T-helper 1 cell treated with Interleukin-12 subunit alpha and Interleukin-12 subunit beta and Interleukin-4 antibody, amounts not matched to agents 30 μg/mL and 1 μg/mL, for 36 hours (primary cell): ENCODE results near the gene RANBP3L.

Experiments used
- H3K27ac Mint-ChIP-seq: one replicate; pipeline ENCODE4 v1.8.0; 2021; ENCODE audit warnings: mild to moderate bottlenecking, mixed read lengths
- H3K27me3 Mint-ChIP-seq: one replicate; pipeline ENCODE4 v1.8.0; 2021; ENCODE audit warnings: low read depth, mixed read lengths
- H3K36me3 Mint-ChIP-seq: one replicate; pipeline ENCODE4 v1.8.0; 2021; ENCODE audit warnings: low read depth, mixed read lengths
- H3K4me1 Mint-ChIP-seq: one replicate; pipeline ENCODE4 v1.8.0; 2021; ENCODE audit warnings: low read depth, mixed read lengths
- H3K4me3 Mint-ChIP-seq: one replicate; pipeline ENCODE4 v1.8.0; 2021; ENCODE audit warnings: mild to moderate bottlenecking, moderate library complexity, mixed read lengths
- H3K9me3 Mint-ChIP-seq: one replicate; pipeline ENCODE4 v1.8.0; 2021; ENCODE audit warnings: mixed read lengths

The RANBP3L gene

DNA sequence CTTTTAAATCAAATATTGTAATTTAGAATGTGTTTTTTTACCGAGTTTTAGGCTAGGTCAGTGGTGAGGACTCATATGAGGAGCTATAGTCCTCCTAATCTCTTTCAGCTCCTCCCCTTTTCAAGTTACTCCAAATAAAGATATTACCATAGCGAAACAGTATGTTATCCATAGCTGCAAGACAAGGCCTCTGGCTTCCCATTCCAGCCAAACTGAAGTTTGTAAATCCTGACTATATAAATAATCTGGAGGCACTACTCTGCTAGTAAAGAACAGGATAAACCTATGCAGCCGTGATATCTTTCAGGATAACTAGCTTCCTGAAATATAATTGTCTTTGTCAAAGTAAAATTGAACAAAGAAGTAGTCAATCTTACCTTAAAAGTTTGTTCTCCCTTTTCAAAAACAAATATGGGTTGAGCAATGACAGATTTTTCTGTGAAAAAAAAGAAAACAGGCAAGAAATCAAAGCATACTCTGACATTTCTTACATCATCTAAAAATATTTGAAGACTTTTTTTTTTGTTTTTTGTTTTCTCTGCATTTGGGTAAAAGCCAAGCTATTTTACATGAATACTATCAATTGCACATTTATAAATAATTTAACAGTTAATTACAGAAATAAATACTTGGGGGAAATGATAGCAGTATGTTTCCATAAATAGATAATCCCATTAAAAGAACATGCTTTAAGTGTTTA is 30.7 kb downstream of the RANBP3L start:
- no peaks in the 10 kb centered on the region for H3K4me1 Mint-ChIP-seq
- H3K9me3 Mint-ChIP-seq: no peaks in the 10 kb centered on the region
- no peak overlapping the region for H3K27ac Mint-ChIP-seq
- no peak overlapping the region for H3K4me3 Mint-ChIP-seq
- H3K36me3 Mint-ChIP-seq: no peaks in the 10 kb centered on the region
- peaks cover 18% of the 10 kb centered on the region for H3K27me3 Mint-ChIP-seq

DNA sequence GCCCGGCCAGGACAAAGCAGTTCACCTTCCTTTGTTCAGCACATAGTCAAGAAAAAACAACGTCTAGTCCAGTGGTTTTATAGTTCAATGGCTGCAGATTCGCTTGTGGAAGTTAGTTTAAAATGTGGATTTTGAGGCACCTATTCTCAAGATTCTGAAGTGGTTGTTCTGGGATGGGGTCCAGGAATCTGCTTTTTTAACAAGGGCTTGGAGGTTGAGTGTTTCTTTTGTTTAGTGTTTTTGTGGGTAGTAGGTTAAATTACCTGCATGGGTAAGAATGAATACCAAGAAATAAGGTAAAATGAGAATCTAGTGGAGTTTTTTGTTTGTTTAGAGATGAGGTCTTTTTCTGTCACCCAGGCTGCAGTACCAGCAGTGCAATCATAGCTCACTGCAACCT is 31.5 kb downstream of the RANBP3L start:
- Mint-ChIP-seq H3K27me3 (peaks cover 13% of the 10 kb centered on the region), H3K4me3 (no peak overlapping the region), H3K4me1 (no peaks in the 10 kb centered on the region), H3K9me3 (no peaks in the 10 kb centered on the region), H3K36me3 (no peaks in the 10 kb centered on the region), H3K27ac (no peak overlapping the region)

- H3K27me3 Mint-ChIP-seq: peaks cover 12% of the 10 kb centered on the region
- H3K4me1 Mint-ChIP-seq: no peaks in the 10 kb centered on the region
- no peak overlapping the region for H3K27ac Mint-ChIP-seq
- no peak overlapping the region for H3K4me3 Mint-ChIP-seq
- no peaks in the 10 kb centered on the region for H3K36me3 Mint-ChIP-seq
- no peaks in the 10 kb centered on the region for H3K9me3 Mint-ChIP-seq
Measured at GRCh38 chr5:36269478-36269877, 32.2 kb downstream of the RANBP3L start.

DNA sequence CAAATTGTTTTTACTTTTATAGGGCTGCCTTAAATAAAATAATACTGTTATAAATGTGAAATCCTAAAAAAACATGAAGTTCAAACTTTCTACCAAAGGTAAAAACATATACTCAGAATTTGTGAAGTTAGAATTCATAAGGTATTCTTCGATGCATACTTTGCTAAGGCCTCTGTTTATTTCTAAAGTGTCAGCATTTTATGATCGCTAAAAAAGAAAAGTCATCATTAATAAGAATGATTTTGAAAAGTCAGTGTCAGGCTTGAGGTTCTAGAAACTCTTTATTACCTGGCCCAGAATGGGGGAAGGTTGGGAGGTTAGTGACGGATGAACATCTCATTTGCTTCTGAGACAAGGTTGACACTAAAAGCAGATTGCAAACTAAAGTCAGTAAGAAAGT is 33.8 kb downstream of the RANBP3L start:
- no peaks in the 10 kb centered on the region for H3K36me3 Mint-ChIP-seq
- H3K27ac Mint-ChIP-seq: no peak overlapping the region
- no peaks in the 10 kb centered on the region for H3K9me3 Mint-ChIP-seq
- H3K4me1 Mint-ChIP-seq: no peaks in the 10 kb centered on the region
- H3K27me3 Mint-ChIP-seq: peaks cover 4% of the 10 kb centered on the region
- H3K4me3 Mint-ChIP-seq: no peak overlapping the region

- H3K27me3 Mint-ChIP-seq: peaks cover 17% of the 10 kb centered on the region
- no peak overlapping the region for H3K4me3 Mint-ChIP-seq
- no peaks in the 10 kb centered on the region for H3K4me1 Mint-ChIP-seq
- no peaks in the 10 kb centered on the region for H3K9me3 Mint-ChIP-seq
- no peaks in the 10 kb centered on the region for H3K36me3 Mint-ChIP-seq
- no peak overlapping the region for H3K27ac Mint-ChIP-seq
Measured at GRCh38 chr5:36264202-36264760, 37.4 kb downstream of the RANBP3L start.

DNA sequence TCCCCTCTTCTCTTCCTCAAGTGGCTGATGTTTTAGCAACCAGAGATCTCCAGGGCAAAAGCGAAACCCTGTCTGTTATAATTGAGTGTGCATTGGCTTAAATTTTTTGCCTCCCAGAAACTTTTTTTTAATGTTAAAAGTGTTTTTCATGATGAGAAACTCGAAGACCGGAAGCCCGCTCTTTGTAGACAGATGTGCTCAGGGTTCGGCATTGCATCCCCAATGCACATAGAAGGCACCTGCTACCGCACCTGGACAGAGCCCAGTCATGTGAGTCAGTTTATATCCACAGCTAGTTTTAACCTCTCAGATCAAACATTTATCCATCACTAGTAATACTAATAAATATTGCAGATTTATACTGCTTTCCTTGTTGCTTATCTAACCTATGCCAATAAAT is 40.5 kb downstream of the RANBP3L start:
- peaks cover 23% of the 10 kb centered on the region for H3K27me3 Mint-ChIP-seq
- H3K27ac Mint-ChIP-seq: no peak overlapping the region
- H3K4me3 Mint-ChIP-seq: no peak overlapping the region
- no peaks in the 10 kb centered on the region for H3K4me1 Mint-ChIP-seq
- no peaks in the 10 kb centered on the region for H3K36me3 Mint-ChIP-seq
- no peaks in the 10 kb centered on the region for H3K9me3 Mint-ChIP-seq

GRCh38 chr5:36253575-36253974 is 48.1 kb downstream of the RANBP3L start:
- Mint-ChIP-seq H3K4me1 (no peaks in the 10 kb centered on the region), H3K36me3 (no peaks in the 10 kb centered on the region), H3K4me3 (no peak overlapping the region), H3K9me3 (no peaks in the 10 kb centered on the region), H3K27me3 (peaks cover 48% of the 10 kb centered on the region), H3K27ac (no peak overlapping the region)

DNA sequence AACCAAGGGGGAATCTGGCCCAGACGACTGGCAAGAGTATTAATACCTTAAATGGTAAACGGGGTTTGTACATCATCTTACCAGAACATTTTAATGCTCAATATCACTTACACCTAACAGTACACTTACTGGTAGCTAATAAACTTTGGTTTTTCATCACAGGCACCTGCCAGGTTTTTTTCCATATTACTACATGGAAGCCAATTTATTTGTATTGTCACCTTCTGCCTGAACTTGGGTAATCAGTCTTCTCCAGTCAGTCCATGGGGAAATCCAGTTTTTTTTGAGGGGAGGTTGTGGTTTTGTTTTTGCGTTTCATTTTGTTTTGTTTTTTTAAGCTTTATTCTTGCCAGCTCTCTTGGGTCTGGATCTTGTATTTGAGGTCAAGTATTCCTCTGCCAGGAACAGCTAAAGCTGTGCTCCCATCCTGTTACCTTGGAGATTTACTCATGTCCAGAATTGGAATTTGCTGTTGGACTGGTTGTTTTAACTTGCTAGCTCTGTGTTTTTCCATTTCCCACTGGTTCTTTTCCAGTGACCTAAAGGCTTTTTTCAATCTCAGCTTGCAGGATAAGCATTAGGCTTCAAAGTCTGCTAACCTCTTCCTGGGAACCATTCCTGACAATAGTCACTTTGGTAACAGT is 48.9 kb downstream of the RANBP3L start:
- Mint-ChIP-seq H3K4me3 (no peak overlapping the region), H3K9me3 (no peaks in the 10 kb centered on the region), H3K27ac (no peak overlapping the region), H3K27me3 (peaks cover 46% of the 10 kb centered on the region), H3K4me1 (no peaks in the 10 kb centered on the region), H3K36me3 (no peaks in the 10 kb centered on the region)

DNA sequence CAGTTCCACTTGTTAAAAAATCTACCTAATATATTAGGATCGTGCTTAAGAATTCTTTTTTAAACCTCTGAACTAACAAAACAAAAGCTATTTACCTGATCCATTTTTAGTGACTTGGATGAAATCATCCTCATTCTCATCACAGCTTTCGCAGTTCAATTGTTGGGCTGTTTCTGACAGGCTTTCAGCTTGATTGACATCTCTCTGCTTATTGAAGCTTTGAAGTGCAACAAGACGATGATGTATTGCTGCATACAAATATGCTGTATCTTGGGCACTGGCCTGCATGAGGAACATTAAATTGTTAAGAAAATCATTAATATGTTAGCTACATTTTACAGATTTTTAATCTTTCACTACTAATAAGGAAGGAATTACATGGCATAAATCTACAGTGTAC is 50.5 kb downstream of the RANBP3L start:
- no peaks in the 10 kb centered on the region for H3K36me3 Mint-ChIP-seq
- no peaks in the 10 kb centered on the region for H3K9me3 Mint-ChIP-seq
- H3K27me3 Mint-ChIP-seq: peaks cover 54% of the 10 kb centered on the region
- no peaks in the 10 kb centered on the region for H3K4me1 Mint-ChIP-seq
- H3K27ac Mint-ChIP-seq: no peak overlapping the region
- H3K4me3 Mint-ChIP-seq: no peak overlapping the region

DNA sequence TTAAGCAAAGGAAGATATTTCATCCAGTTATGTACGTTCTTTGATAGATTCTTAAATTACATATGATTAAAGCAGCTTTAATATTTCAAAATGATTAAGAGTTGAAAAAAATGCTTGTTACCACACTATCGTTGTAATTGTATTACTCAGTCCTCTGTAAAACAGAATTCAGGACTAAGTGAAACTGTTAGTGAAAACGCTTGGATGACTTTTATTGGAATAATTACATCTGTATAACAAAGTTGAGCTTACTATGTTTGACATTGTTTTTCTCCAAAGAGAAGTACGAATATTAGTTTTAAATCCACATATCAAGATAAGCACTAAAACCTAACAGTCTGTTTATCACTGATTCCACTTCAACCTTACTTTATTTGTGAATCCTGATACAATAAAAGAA is 51.3 kb downstream of the RANBP3L start:
- H3K27ac Mint-ChIP-seq: no peak overlapping the region
- no peaks in the 10 kb centered on the region for H3K9me3 Mint-ChIP-seq
- no peak overlapping the region for H3K4me3 Mint-ChIP-seq
- no peaks in the 10 kb centered on the region for H3K36me3 Mint-ChIP-seq
- H3K4me1 Mint-ChIP-seq: no peaks in the 10 kb centered on the region
- H3K27me3 Mint-ChIP-seq: peaks cover 50% of the 10 kb centered on the region

- Mint-ChIP-seq H3K27me3 (peaks cover 42% of the 10 kb centered on the region), H3K4me3 (no peak overlapping the region), H3K9me3 (no peaks in the 10 kb centered on the region), H3K4me1 (peaks cover 12% of the 10 kb centered on the region), H3K36me3 (no peaks in the 10 kb centered on the region), H3K27ac (no peak overlapping the region)
Measured at GRCh38 chr5:36246036-36246800, 55.5 kb downstream of the RANBP3L start.

DNA sequence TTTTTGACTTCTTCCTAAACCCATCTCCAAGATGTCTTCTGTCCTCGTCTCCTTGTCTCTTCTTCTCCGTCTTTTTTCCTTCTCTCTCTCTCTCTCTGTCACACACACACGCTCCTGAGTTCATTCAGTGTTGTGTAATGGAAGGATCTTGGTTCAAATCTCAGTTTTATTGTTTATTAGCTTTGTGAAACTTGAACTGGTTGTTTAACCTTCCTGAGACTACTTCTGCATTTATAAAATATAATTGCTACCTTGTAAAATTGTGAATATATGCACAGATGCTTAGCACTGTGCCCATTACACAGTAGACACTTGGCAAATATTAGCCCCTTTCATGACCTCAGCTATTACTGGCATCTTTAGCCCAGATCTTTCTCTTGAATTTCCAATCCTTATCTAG is 57.6 kb downstream of the RANBP3L start:
- peak overlapping the region; percentile 47 for H3K4me3 Mint-ChIP-seq
- no peak overlapping the region for H3K27ac Mint-ChIP-seq

GRCh38 chr5:36243653-36244052 is 58.0 kb downstream of the RANBP3L start:
- H3K36me3 Mint-ChIP-seq: no peaks in the 10 kb centered on the region
- H3K4me1 Mint-ChIP-seq: peaks cover 25% of the 10 kb centered on the region
- peak overlapping the region; percentile 47 for H3K4me3 Mint-ChIP-seq
- H3K27ac Mint-ChIP-seq: peak overlapping the region; percentile 2
- H3K9me3 Mint-ChIP-seq: no peaks in the 10 kb centered on the region
- peaks cover 29% of the 10 kb centered on the region for H3K27me3 Mint-ChIP-seq

More for the DNA sequence above, 57.6 kb downstream of the RANBP3L start:
- peaks cover 22% of the 10 kb centered on the region for H3K4me1 Mint-ChIP-seq
- H3K36me3 Mint-ChIP-seq: no peaks in the 10 kb centered on the region
- peaks cover 29% of the 10 kb centered on the region for H3K27me3 Mint-ChIP-seq
- no peaks in the 10 kb centered on the region for H3K9me3 Mint-ChIP-seq

- H3K36me3 Mint-ChIP-seq: no peaks in the 10 kb centered on the region
Measured at GRCh38 chr5:36242534-36243485, 58.9 kb downstream of the RANBP3L start.

More at GRCh38 chr5:36242534-36243485, 58.9 kb downstream of the RANBP3L start:
- H3K27ac Mint-ChIP-seq: peak overlapping the region; percentile 89
- peaks cover 25% of the 10 kb centered on the region for H3K27me3 Mint-ChIP-seq
- peaks cover 27% of the 10 kb centered on the region for H3K4me1 Mint-ChIP-seq
- no peaks in the 10 kb centered on the region for H3K9me3 Mint-ChIP-seq
- H3K4me3 Mint-ChIP-seq: peak overlapping the region; percentile 91
